ENCODE measurements around the gene NAT8L.

NAT8L gene

DNA sequence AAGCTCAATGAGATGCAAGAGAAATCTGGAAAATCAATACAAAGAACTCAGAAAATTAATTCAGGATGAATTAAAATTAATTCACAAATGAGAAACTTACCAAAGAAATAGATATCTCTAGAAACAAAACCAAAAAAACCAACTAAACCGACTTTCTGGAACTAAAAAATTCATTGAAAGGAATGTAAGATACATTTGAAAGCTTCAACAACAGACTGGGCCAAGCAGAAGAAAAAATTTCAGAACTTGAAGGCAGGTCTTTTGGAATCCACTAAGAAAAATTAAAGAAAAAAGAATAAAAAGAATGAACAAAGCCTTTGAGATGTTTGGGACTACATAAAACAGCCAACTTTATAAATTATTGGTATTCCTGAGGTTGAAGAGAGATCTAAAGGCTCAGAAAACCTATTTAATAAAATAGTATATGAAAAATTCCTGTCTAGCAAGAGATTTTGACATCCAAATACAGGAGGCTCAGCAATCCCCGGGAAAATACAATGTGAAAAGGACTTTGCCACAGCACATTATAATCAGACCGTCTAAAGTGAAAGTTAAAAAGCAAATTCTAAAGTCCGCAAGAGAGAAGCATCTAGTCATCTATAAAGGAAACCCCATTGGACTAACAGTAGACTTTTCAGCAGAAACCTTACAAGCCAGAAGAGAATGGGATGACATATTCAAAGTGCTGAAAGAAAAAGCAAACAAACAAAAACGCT lies 44.2 kb downstream of the NAT8L start:
- no peak for DNase-seq (ENCODE audit: extremely low read depth, insufficient read length)

DNA sequence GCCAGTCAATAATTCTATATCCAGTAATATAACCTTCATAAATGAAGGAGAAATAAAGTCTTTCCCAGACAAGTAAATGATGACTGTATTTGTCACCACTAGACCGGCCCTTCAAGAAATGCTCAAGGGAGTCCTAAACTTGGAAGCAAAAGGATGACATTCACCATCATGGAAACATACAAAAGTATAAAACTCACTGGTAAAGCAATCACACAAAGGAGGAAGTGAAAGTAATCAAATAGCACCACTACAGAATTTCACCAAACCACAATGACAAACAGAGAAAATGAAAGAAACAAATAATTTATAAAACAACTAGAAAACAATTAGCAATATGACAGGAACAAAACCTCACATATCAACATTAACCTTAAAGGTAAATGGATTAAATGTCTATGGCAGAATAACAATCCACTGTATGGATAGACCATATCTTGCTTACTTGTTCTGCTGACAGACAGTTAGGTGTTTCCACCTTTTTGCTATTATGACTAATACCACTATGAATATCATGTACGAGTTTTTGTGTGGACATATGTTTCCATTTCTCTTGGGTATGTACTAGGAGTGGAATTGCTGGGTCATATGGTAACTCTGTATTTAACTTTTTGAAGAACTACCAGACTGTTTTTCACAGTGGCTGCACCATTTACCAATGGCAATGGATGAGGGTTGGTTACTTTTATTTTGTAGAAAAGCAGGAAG lies 44.9 kb downstream of the NAT8L start:
- no peaks in the 10 kb centered on the region; the same call in 1 of the 2 replicates for H3K27me3 ChIP-seq (replicated peaks; ENCODE audit: control insufficient read depth, insufficient read depth, low read length)
- TF ChIP-seq, protein P1, sequence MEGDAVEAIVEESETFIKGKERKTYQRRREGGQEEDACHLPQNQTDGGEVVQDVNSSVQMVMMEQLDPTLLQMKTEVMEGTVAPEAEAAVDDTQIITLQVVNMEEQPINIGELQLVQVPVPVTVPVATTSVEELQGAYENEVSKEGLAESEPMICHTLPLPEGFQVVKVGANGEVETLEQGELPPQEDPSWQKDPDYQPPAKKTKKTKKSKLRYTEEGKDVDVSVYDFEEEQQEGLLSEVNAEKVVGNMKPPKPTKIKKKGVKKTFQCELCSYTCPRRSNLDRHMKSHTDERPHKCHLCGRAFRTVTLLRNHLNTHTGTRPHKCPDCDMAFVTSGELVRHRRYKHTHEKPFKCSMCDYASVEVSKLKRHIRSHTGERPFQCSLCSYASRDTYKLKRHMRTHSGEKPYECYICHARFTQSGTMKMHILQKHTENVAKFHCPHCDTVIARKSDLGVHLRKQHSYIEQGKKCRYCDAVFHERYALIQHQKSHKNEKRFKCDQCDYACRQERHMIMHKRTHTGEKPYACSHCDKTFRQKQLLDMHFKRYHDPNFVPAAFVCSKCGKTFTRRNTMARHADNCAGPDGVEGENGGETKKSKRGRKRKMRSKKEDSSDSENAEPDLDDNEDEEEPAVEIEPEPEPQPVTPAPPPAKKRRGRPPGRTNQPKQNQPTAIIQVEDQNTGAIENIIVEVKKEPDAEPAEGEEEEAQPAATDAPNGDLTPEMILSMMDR (IDR thresholded peaks at IDR 0.05; ENCODE audit: insufficient read depth, low read length, poor library complexity, severe bottlenecking), result no peak

More for the DNA sequence above, 44.2 kb downstream of the NAT8L start:
- TF ChIP-seq, protein P1 (IDR thresholded peaks at IDR 0.05; ENCODE audit: insufficient read depth, low read length, poor library complexity, severe bottlenecking), result no peak
- Histone ChIP-seq H3K4me3 (replicated peaks; ENCODE audit: low read depth, low read length) (no peak overlapping the region), H3K36me3 (ENCODE audit: control insufficient read depth, insufficient read depth, low read length) (no peaks in the 10 kb centered on the region), H3K27me3 (replicated peaks; ENCODE audit: control insufficient read depth, insufficient read depth, low read length) (no peaks in the 10 kb centered on the region; the same call in 1 of the 2 replicates)

GRCh38 chr4:2104556-2105345 lies 45.6 kb downstream of the NAT8L start:
- TF ChIP-seq, protein P1 (IDR thresholded peaks at IDR 0.05; ENCODE audit: insufficient read depth, low read length, poor library complexity, severe bottlenecking), result no peak
- Histone ChIP-seq H3K4me3 (replicated peaks; ENCODE audit: low read depth, low read length) (no peak overlapping the region), H3K27me3 (replicated peaks; ENCODE audit: control insufficient read depth, insufficient read depth, low read length) (no peaks in the 10 kb centered on the region; the same call in 1 of the 2 replicates), H3K36me3 (ENCODE audit: control insufficient read depth, insufficient read depth, low read length) (no peaks in the 10 kb centered on the region)
- no peak for DNase-seq (ENCODE audit: extremely low read depth, insufficient read length)

More for the DNA sequence above, 44.9 kb downstream of the NAT8L start:
- Histone ChIP-seq H3K4me3 (replicated peaks; ENCODE audit: low read depth, low read length) (no peak overlapping the region), H3K36me3 (ENCODE audit: control insufficient read depth, insufficient read depth, low read length) (no peaks in the 10 kb centered on the region)
- peak; percentile 40 for DNase-seq (ENCODE audit: extremely low read depth, insufficient read length)

DNA sequence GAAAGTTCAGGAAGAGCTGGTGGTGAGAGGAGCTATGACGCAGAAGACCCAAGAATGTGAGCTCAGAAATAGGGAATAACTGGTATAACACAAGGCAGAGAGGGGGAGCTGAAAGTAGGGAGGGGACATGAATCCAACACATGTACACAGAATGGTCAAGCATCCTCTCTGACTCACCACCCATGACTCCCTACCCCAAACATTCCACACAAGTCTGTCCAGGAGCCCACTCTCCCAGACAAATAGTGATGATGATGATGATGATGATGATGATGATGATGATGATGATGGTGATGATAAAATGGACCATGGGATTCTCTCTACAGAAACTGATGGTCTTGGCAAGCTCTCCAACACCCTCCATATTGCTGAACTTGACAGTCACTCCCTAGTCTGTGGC lies 46.4 kb downstream of the NAT8L start:
- TF ChIP-seq, protein P1 (IDR thresholded peaks at IDR 0.05; ENCODE audit: insufficient read depth, low read length, poor library complexity, severe bottlenecking), result no peak
- Histone ChIP-seq H3K27me3 (replicated peaks; ENCODE audit: control insufficient read depth, insufficient read depth, low read length) (no peaks in the 10 kb centered on the region; the same call in 1 of the 2 replicates), H3K36me3 (ENCODE audit: control insufficient read depth, insufficient read depth, low read length) (no peaks in the 10 kb centered on the region), H3K4me3 (replicated peaks; ENCODE audit: low read depth, low read length) (no peak overlapping the region)
- no peak for DNase-seq (ENCODE audit: extremely low read depth, insufficient read length)

DNA sequence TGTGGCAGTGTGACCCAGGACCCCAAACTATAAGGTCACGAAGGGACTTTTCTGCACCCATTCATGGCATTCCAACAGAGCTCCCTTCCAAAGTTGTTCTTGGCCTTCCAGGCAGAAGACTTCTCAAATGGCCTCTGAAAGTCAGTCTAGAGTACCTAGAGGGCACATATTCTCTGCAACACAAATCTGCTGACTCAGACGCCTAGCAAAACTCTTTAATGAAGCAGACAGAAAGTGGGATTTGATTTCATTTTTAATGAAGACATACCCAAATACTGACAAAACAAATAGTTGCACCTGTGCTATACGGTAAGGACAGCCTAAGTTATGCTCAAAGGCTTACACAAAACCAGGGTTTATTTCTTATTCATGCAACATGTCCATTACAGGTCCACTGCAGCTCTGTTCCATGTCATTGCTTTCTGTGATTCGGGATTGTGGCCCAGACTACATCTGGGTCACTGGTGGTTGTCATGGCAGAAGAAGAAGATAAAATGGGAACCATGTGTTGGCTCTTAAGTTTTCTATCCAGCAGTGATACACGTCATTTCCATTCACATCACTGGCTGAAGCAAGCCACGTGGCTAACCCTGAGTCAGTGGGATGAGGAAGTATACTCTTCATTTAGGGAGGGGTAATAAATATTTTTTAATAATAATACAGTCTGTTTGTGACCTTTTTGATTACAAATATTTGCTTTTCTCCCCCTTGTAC lies 57.7 kb downstream of the NAT8L start:
- no peaks in the 10 kb centered on the region for H3K27me3 ChIP-seq (replicated peaks; ENCODE audit: control insufficient read depth, insufficient read depth, low read length)
- DNase-seq (ENCODE audit: extremely low read depth, insufficient read length), result no peak
- no peak overlapping the region for H3K4me3 ChIP-seq (replicated peaks; ENCODE audit: low read depth, low read length)
- TF ChIP-seq, protein P1 (IDR thresholded peaks at IDR 0.05; ENCODE audit: insufficient read depth, low read length, poor library complexity, severe bottlenecking), result no peak
- H3K36me3 ChIP-seq (ENCODE audit: control insufficient read depth, insufficient read depth, low read length), result no peaks in the 10 kb centered on the region

Measured in GM06990 (cell line).